ENCODE measurements around the gene ERGIC3.

ERGIC3 gene

DNA sequence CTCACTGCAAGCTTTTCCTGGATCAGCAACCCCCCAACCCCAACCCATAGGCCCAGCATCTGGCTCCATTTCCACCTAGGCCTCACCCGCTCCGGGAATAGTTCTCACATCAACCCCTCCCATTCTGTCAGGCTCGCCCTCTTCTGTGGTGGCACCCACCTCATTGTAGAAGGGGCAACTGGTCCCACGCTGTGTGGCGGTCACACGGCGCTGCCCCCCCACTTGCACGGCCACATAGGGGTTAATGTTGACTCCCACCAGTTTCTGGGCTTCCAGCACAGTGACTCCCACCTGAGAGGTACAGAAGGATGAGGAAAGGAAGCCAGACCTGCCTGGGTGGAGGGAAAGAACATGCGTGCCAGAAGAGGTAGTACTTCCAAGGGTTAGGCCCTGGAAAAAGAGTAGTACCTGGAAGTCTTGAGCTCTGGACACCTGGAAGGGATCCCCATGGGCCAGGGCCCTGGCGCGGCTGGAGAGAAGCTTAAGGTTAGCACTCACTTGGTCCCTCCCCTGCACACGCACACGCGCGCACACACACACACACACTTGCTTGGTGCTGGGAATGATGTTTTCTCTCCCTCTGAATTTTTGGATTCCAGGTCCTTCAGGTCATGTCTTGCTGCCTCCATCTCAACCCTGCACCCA, 61.1 kb downstream of the ERGIC3 start:
- no peak for TF ChIP-seq ZNF274 (IDR thresholded peaks at IDR 0.05; ENCODE audit: low read depth, low read length)
- no peak overlapping the region for H3K4me3 ChIP-seq (ENCODE audit: low read length)

DNA sequence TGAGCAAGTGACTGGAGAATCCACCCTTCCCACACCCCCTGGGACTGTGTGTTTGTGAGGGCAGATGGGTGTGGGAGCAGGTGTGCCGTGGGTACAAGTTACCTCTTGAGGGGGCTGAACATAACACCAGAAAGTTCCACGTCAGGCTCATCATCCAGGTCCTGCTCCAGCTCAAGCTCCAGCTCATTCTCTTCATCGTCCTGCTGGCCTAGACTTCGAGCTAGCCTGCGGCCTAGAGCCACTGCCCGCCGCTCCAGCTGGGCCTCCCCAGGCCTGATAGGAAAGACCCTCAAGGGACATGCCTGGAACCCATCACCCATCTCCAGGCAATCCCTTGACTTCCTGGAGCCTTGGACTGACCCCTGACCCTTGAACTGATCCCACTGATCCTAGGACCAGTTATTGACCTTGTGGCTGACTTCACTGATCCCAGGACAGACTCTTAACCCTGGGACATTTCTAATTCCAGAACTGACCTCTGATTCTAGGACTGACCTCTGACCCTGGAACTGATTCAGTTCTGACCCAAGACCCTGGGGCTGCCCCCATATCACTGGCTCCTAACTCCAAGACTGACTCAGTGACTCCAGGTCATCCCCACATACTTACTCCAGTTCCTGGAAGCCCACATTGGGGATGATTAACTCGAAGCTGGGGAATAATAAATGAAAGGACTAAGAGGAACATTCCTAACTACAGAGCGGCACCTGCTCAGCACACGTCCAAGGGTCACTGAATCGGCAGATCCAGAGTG, 62.0 kb downstream of the ERGIC3 start:
- TF ChIP-seq ZNF274 (IDR thresholded peaks at IDR 0.05; ENCODE audit: low read depth, low read length): no peak

GRCh38 chr20:35604449-35604747, 62.5 kb downstream of the ERGIC3 start:
- no peak for TF ChIP-seq ZNF274 (IDR thresholded peaks at IDR 0.05; ENCODE audit: low read depth, low read length)
- no peak overlapping the region for H3K4me3 ChIP-seq (ENCODE audit: low read length)

More for the DNA sequence above, 62.0 kb downstream of the ERGIC3 start:
- no peak overlapping the region for H3K4me3 ChIP-seq (ENCODE audit: low read length)

DNA sequence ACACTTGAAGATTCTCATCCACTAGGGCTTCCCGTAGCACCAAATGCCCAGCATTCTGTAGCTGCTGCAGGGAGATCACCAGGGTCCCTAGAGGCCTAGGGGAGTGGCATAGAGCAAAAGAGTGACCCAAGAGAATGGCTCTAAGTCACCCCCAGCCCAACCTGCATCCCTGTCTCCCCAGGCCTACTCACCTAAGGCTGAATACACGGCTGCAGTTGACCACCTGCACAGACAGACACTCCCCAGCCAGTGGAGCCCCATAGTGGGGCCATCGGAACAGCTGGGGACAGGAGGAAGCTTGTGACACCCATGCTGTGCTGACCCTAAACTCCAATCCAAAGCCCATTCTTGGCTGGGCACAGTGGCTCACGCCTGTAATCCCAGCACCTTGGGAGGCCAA, 64.2 kb downstream of the ERGIC3 start:
- no peak for TF ChIP-seq ZNF274 (IDR thresholded peaks at IDR 0.05; ENCODE audit: low read depth, low read length)
- H3K4me3 ChIP-seq (ENCODE audit: low read length): no peak overlapping the region

Data from GM08714 (cell line).